Measurements from ENCODE around the gene HEATR9.

Gene HEATR9, protein sequence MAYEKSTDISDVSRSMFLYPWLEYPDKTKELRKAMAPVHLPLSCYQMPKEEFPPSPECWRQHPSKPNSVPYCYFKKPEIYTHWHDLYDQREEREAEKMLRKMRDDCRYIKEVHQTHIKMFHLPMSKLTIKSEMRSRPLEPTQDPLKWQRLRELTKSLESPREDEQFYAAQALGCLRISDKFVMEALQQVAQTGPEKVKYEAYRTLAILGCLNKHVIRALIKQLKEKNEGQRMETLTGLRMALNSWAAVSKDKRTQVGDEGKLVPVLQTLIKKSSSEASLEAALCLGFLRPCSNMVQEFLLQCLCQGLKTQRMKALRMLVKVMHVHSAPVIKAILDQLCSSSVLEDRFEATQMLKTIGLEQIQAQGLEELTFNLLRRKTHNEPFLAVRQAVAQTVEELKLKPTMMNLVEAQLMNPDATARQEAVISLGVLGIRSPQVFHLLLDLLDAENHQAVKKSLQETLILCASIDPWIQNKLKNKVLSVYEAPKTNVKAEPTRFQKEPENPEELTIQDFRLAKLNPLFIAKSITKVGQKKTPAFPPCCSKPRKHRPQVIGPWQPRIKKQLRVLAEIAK

DNA sequence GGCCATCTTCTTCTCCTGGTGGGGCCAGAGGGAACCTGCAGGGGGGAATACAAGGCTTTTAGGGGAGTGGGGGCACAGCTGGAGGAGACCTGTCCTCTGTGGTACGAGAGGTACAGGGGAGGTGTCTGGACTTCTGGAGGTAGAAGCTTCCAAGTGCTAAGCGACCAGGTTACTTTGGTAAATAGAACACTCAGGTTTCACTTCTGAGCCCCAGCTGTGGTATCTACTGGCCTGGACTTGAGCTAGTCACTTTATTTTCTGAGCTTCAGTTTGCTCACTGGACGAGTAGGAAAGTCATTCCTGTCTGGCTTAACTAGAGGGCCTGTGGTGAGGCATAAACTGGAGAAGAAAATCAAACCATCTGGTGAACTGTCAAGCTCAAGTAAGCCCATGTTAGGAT, at the start of gene HEATR9:
HEATR9 (minus strand) TSS at position 155 of the 400 bp plus-strand sequence; CDS start at position 6, 149 bp downstream.
- Histone ChIP-seq H3K36me3 (peaks cover 15% of the 10 kb centered on the region), H3K27ac (no peak within 1 kb of the TSS), H3K4me2 (no peak within 1 kb of the TSS), H3K4me3 (no peak within 1 kb of the TSS), H3K4me1 (peaks cover 41% of the 10 kb centered on the region), H3K9me3 (no peaks in the 10 kb centered on the region; the same call in none of the 2 replicates), H4K20me1 (no peaks in the 10 kb centered on the region), H3K27me3 (no peaks in the 10 kb centered on the region; the same call in 1 of the 2 replicates), H3K9ac (no peak within 1 kb of the TSS)
- TF ChIP-seq Cebpa-rat (IDR thresholded peaks at IDR 0.05) = no peak

DNA sequence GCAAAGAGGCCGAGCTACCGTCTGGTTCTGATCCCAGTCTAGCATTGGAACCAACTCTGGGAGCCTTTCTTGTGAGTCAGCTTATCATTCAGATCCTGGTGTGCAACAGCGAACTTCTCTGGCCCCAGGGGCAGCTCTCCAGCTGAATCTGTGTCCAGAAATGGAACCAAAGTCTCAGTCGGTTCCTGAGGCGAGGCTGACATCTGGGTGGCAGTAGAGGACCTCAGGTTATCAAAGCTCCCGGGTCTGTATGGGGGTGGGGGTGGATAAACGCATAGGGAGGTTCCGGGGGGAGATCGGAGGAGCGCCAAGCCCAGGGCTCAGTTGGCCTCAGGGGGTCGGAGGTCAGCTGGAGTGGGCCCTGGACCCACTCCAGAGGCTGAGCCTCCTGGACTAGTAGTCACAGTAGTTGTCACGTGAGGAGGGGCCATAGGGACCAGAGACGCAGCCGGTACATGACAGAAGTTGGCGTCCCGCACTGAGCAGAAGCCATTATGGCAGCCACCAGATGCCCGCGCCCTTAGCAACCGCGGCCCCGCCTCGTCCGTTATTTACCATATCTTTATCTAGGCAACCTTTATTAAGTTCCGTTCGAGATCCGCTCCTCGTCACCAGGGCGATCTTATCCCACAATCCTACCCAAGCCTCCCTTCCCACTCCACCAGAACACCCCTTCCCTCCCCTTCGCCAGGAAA, 49.0 kb upstream of the HEATR9 start:
- no peak overlapping the region for H3K9ac ChIP-seq
- no peaks in the 10 kb centered on the region for H3K27me3 ChIP-seq
- no peak for TF ChIP-seq Cebpa-rat (IDR thresholded peaks at IDR 0.05)
- H3K36me3 ChIP-seq = peaks cover 2% of the 10 kb centered on the region; the same call in 1 of the 2 replicates
- H3K9me3 ChIP-seq = 0 out of 2 replicates have a peak, but pooled peaks cover 6% of the 10 kb centered on the region
- no peak overlapping the region for H3K4me3 ChIP-seq
- no peaks in the 10 kb centered on the region for H4K20me1 ChIP-seq
- H3K27ac ChIP-seq = no peak overlapping the region
- H3K4me1 ChIP-seq = peaks cover 10% of the 10 kb centered on the region
- H3K4me2 ChIP-seq = no peak overlapping the region

DNA sequence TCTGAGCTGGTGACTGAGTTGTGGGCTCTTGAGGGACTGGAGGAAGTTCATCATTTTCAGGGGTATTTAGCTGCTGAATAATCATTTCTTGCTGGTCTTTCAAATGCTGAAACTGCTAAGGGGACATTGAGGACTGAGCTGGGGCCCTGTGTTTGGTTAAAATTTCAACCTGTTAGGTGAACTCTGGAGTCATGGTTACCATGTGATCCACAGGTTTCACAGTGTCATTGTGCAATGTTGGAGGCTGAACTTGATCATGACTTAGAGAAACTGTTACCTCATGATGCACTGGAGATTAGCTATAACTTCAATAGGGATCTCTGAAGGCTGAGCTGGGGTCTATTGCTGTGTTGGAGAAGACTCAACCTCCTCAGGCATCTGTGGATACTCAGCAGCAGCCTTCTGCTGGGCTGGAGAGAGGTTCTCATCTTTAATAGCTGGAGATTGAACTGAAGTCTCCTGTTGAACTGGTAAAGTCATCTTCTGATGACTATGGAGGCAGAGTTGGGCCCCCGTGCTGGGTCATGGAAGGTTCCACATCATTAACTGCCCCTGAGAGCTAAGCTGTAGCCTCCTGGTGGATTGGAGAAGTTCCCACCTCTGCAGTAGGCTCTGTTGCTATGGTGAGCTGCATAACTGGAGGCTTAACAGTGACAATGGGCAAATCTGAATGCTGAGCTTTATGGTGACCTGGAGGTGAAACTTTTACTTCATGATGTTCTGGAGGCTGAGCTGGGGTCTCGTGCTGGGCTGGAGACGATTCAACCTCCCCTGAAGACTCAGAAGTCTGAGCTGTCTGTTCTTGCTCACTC, 46.7 kb upstream of the HEATR9 start:
- Histone ChIP-seq H3K27me3 (no peaks in the 10 kb centered on the region), H3K4me1 (peaks cover 10% of the 10 kb centered on the region), H3K4me2 (no peak overlapping the region), H3K36me3 (no peaks in the 10 kb centered on the region; the same call in 1 of the 2 replicates), H3K27ac (no peak overlapping the region), H3K9ac (no peak overlapping the region), H3K9me3 (0 out of 2 replicates have a peak, but pooled peaks cover 6% of the 10 kb centered on the region), H3K4me3 (no peak overlapping the region), H4K20me1 (no peaks in the 10 kb centered on the region)
- TF ChIP-seq Cebpa-rat (IDR thresholded peaks at IDR 0.05) = no peak

DNA sequence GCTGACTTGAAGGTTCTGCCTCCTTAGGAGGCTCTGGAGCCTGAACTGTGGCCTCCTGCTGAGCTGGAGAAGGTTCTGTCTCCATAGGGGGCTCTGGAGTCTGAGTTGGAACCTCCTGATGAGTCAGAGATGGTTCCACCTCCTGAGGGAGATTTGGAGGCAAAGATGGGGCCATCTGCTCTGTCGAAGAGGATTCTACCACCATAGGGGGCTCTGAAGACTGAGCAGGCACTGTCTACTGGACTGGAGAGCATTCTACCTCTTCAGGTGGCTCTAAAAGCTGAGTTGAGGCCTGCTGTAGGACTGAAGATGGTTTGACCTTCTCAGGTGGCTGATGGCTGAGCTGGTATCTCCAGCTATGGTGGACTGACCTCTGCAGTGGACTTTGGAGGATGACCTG, 45.7 kb upstream of the HEATR9 start:
- no peak overlapping the region for H3K9ac ChIP-seq
- TF ChIP-seq Cebpa-rat (IDR thresholded peaks at IDR 0.05) = no peak
- 0 out of 2 replicates have a peak, but pooled peaks cover 6% of the 10 kb centered on the region for H3K9me3 ChIP-seq
- peaks cover 10% of the 10 kb centered on the region for H3K4me1 ChIP-seq
- no peaks in the 10 kb centered on the region; the same call in 1 of the 2 replicates for H3K36me3 ChIP-seq
- no peaks in the 10 kb centered on the region for H3K27me3 ChIP-seq
- no peak overlapping the region for H3K27ac ChIP-seq
- no peaks in the 10 kb centered on the region for H4K20me1 ChIP-seq
- H3K4me3 ChIP-seq = no peak overlapping the region
- no peak overlapping the region for H3K4me2 ChIP-seq

DNA sequence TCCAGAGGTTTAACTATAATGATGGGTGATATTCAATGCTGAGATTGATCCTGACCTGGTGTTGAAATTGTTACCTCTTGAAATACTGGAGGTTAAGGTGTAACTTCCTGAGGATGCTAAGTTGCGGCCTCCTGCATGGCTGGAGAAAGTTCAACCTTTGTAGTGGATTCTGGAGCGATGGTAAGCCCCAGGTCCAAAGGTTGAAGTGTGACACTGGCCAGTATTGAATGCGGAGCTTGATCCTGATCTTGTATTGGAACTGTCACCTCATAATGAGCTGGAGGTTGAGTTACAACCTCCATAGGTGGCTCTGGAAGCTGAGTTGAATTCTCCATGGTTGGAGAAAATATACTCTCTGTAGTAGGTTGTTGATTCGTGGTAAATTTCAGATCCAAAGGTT, 44.9 kb upstream of the HEATR9 start:
- no peak overlapping the region for H3K4me3 ChIP-seq
- H3K4me2 ChIP-seq = no peak overlapping the region
- 0 out of 2 replicates have a peak, but pooled peaks cover 6% of the 10 kb centered on the region for H3K9me3 ChIP-seq
- H3K27me3 ChIP-seq = no peaks in the 10 kb centered on the region
- peaks cover 4% of the 10 kb centered on the region for H3K4me1 ChIP-seq
- no peak overlapping the region for H3K27ac ChIP-seq
- H3K9ac ChIP-seq = no peak overlapping the region
- no peak for TF ChIP-seq Cebpa-rat (IDR thresholded peaks at IDR 0.05)
- H4K20me1 ChIP-seq = no peaks in the 10 kb centered on the region
- no peaks in the 10 kb centered on the region; the same call in 1 of the 2 replicates for H3K36me3 ChIP-seq

DNA sequence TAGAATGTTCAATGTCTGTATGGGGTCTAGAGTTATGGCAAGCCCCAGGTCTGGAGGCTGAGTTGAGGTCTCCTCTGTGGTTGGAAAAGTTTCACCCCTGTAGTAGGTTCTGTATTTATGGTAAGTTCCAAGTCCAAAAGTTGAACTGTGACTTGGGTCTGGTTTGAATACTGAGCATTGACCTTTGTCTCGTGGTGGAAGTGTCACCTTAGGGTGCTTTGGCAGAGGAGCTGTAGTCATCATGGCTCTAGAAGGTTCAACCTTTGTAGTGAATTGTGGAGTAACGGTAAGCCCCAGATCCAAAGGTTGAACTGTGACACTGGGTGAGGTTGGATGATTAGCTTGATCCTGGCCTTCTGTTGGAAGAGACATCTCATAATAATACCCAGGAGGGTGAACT, 44.3 kb upstream of the HEATR9 start:
- no peak for TF ChIP-seq Cebpa-rat (IDR thresholded peaks at IDR 0.05)

DNA sequence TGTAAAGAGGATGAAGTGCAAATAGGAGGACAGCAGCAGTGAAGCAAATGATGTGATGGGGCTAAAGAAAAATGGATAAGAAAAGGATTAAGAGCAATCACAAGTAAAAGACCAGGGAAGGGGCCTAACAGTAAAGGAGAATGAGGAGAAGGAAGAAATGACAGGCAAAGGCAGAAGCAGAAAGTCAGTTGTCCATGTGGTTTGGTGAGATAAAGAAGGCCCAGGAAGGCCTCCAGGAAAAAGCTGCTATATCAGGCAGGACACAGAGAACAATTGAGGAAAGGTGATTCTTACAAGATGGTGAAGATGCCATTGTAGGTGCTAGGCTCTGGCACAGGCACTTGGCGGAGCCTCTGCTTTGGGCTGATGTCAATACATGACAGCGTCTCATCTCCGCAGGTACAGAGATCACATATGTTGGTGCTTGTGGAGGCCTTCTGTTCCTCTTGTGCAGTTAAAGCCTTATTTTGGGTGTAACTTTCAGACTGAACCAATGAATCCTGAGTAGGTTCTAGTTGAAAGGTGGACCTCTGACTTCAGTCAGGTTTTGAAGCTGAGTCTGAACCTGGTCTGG, 43.7 kb upstream of the HEATR9 start:
- Histone ChIP-seq H3K4me1 (no peaks in the 10 kb centered on the region), H3K27ac (no peak overlapping the region), H3K4me3 (no peak overlapping the region), H3K27me3 (no peaks in the 10 kb centered on the region), H3K9ac (no peak overlapping the region), H3K36me3 (no peaks in the 10 kb centered on the region; the same call in 1 of the 2 replicates), H3K4me2 (no peak overlapping the region), H3K9me3 (0 out of 2 replicates have a peak, but pooled peaks cover under 1% of the 10 kb centered on the region), H4K20me1 (no peaks in the 10 kb centered on the region)
- no peak for TF ChIP-seq Cebpa-rat (IDR thresholded peaks at IDR 0.05)

More for the DNA sequence above, 44.3 kb upstream of the HEATR9 start:
- no peak overlapping the region for H3K4me2 ChIP-seq
- H4K20me1 ChIP-seq = no peaks in the 10 kb centered on the region
- no peak overlapping the region for H3K9ac ChIP-seq
- no peak overlapping the region for H3K4me3 ChIP-seq
- no peak overlapping the region for H3K27ac ChIP-seq
- no peaks in the 10 kb centered on the region; the same call in 1 of the 2 replicates for H3K36me3 ChIP-seq
- 0 out of 2 replicates have a peak, but pooled peaks cover 6% of the 10 kb centered on the region for H3K9me3 ChIP-seq
- H3K27me3 ChIP-seq = no peaks in the 10 kb centered on the region
- no peaks in the 10 kb centered on the region for H3K4me1 ChIP-seq

DNA sequence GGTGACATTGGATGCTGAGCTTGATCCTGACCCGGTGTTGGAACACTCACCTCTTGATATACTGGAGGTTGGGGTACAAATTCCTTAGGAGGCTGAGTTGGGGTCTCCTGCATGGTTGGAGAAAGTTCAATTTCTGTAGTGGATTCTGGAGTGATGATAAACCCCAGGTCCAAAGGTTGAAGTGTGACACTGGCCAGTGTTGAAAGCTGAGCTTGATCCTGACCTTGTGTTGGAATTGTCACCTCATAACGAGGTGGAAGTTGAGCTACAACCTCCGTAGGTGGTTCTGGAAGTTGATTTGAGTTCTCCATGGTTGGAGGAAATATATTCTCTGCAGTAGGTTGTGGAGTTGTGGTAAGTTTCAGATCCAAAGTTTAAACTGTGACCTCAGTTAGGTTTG, 40.7 kb upstream of the HEATR9 start:
- no peak overlapping the region for H3K27ac ChIP-seq
- H4K20me1 ChIP-seq = no peaks in the 10 kb centered on the region
- no peaks in the 10 kb centered on the region for H3K36me3 ChIP-seq
- H3K4me2 ChIP-seq = no peak overlapping the region
- no peaks in the 10 kb centered on the region for H3K9me3 ChIP-seq
- no peak overlapping the region for H3K9ac ChIP-seq
- H3K4me3 ChIP-seq = no peak overlapping the region
- H3K27me3 ChIP-seq = no peaks in the 10 kb centered on the region
- no peak for TF ChIP-seq Cebpa-rat (IDR thresholded peaks at IDR 0.05)
- no peaks in the 10 kb centered on the region for H3K4me1 ChIP-seq

DNA sequence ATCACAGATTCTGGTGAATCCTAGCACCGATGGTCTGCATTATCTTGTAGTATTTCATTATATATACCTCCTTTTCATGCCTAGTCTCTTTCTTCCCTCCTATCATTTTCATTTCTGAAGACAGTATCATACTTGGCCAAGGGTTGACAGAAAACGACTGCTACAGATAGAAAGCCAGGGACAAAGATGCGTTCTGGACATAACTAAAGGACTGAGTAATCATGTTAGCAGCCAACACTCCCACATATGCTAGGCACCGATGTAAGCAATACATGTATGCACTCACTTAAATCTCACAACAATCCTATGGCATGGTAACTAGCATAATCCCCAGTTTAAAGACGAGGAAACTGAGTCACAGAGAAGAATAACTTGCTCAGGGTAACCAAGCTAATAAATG, 39.0 kb upstream of the HEATR9 start:
- Histone ChIP-seq H3K36me3 (no peaks in the 10 kb centered on the region), H3K4me3 (no peak overlapping the region), H4K20me1 (no peaks in the 10 kb centered on the region), H3K9ac (no peak overlapping the region), H3K27ac (no peak overlapping the region), H3K4me2 (no peak overlapping the region), H3K9me3 (no peaks in the 10 kb centered on the region), H3K4me1 (no peaks in the 10 kb centered on the region), H3K27me3 (no peaks in the 10 kb centered on the region)
- no peak for TF ChIP-seq Cebpa-rat (IDR thresholded peaks at IDR 0.05)

Data from BLaER1 (cell line).